H1 (cell line): ENCODE results near the gene SNX24.
A peak's percentile ranks its signal among the peaks of the same experiment; 100 is the strongest.

Source experiments
- CEBPB ChIP-seq: IDR thresholded peaks from 2 replicates; pipeline ENCODE4 v1.6.1; 2012; ENCODE audit warnings: low read depth, low read length
- CHD2 ChIP-seq: IDR thresholded peaks from 2 replicates; pipeline ENCODE4 v1.6.1; 2012; ENCODE audit warnings: low read length, improper control_type of control experiment
- CTCF ChIP-seq, 3 experiments: IDR thresholded peaks; 1 replicate in 2 of 3; 2 replicates in 1 of 3; pipeline versions ENCODE4 v1.5.1 to v1.6.1; 2011; ENCODE audit warnings: low read length in 3 of 3, mild to moderate bottlenecking in 3 of 3, inconsistent platforms in 2 of 3, low read depth in 1 of 3, moderate library complexity in 1 of 3; ENCODE audit not compliant: insufficient read depth in 1 of 3; ENCODE audit errors: control extremely low read depth in 1 of 3
- EGR1 ChIP-seq: IDR thresholded peaks from 2 replicates; pipeline ENCODE4 v1.6.1; 2011; ENCODE audit warnings: low read depth, low read length, borderline replicate concordance
- FOSL1 ChIP-seq: IDR thresholded peaks from 2 replicates; pipeline ENCODE4 v1.6.1; 2011; ENCODE audit warnings: mild to moderate bottlenecking, low read depth, low read length, moderate library complexity; ENCODE audit not compliant: insufficient read depth
- POLR2A ChIP-seq, 2 experiments: IDR thresholded peaks; 1 replicate in 1 of 2; 2 replicates in 1 of 2; pipeline ENCODE4 v1.6.1; 2011; ENCODE audit warnings: low read depth in 2 of 2, low read length in 2 of 2, mild to moderate bottlenecking in 2 of 2; ENCODE audit errors: control extremely low read depth in 1 of 2
- SP2 ChIP-seq: IDR thresholded peaks from 2 replicates; pipeline ENCODE4 v1.6.1; 2012; ENCODE audit warnings: mild to moderate bottlenecking, low read length, inconsistent platforms
- TAF1 ChIP-seq: IDR thresholded peaks from 2 replicates; pipeline ENCODE4 v1.6.1; 2011; ENCODE audit warnings: mild to moderate bottlenecking, low read depth, low read length

- TF ChIP-seq SP2 (no peak), CHD2 (no peak), CTCF (IDR thresholded peaks at IDR 0.05; ENCODE audit: control extremely low read depth in 1 of 3, insufficient read depth in 1 of 3, low read depth in 1 of 3, low read length in 3 of 3) (peak in 1 of 3 experiments; percentile 6; a peak in 1 of 4 replicates), EGR1 (no peak), FOSL1 (no peak), POLR2A (IDR thresholded peaks at IDR 0.05; ENCODE audit: control extremely low read depth in 1 of 2, low read depth in 2 of 2, low read length in 2 of 2) (no peak), TAF1 (no peak), CEBPB (no peak)
Observed at GRCh38 chr5:122835681-122836080, 9.7 kb upstream of the SNX24 start.
